Activated CD8-positive, alpha-beta memory T cell treated with anti-CD3 and anti-CD28 coated beads, Interleukin-2, amount 50 U/mL, for 4 hours (primary cell): ENCODE data around the gene GPD2.

Source experiments
- DNase-seq: peaks from one replicate; pipeline ENCODE4 v3.0.0-alpha.2; 2020

GPD2 gene

GRCh38 chr2:156437272-156437930, 1.2 kb downstream of the GPD2 start:
- DNase-seq, result no peak

DNA sequence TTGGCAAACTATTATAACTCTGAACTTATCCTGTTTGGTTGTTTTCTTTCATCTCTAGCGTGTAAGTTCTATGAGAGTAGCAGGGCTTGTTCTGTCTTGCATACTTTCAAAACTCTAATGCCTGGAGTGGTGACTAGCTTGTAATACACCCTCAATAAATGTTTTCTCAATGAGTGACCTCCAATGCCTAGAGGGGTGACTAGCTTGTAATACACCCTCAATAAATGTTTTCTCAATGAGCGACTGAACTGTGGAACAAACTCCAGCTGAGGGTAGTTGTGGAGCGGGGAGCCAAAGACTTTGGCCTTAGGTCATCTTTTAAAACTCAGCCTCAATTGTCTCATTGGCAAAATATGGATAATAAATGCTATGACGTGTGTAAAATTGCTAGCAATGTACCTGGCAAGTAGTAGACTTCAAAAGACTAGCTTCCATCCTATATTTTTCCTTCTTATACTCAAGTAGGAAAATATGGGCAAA, 1.8 kb downstream of the GPD2 start:
- no peak for DNase-seq

DNA sequence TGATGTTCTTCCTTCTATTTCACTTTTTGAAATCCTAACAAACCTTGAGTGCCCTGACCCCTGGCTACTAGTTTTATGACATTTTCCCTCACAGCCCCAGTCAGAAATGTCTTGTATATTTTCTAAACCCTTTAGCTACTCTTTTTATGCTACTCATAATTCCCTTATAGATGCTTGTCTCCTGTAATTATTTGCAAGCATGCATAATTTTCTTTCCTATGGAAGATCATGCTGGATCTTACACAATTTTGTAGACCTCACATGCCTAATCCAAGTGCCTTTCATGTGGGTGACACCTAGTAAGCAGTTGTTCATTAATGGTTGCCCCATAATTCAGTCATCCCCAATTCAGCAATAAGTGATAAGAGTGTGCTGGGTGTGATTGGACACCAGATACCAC, 6.9 kb downstream of the GPD2 start:
- no peak for DNase-seq

DNA sequence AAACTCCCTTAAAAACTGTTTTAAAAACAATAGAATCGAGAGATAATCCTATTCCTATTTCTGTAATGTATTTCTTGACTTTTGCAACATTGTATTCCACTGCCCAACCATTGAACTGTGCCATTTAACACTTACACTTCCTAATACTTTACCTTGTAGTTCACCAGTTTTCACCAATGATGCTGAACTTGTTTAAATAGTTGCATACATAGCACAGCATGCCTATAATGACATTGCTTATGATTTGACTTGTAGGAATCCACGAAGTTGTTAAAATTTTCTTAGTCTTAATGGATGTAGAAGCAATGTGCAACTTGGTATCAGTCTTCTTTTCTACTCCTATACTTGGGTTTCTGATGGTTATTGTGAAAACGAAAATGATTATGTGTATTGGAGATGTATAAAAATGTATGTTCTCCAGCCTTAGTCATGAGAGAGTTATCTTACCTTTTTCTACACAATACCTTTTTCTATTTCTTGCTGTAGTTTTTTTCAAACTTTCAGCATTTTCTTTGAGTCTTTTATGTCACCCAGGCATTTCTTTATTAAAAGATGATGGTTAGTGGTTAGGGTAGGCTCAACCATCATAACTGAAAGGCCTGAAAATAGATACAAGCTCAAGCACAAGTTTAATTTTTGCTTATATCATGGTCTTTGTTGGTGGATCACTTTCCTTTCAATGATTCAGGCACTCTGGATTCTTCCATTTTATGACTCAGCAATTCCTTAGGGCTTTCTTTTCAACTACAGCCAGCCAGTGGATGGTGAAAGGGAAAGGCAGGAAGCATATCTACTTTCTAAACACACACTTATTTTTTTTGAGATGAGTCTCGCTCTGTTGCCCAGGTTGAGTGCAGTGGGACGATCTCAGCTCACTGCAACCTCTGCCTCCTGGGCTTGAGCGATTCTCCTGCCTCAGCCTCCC, 9.4 kb downstream of the GPD2 start:
- no peak for DNase-seq

GRCh38 chr2:156447761-156448160, 11.6 kb downstream of the GPD2 start:
- DNase-seq, result no peak

GRCh38 chr2:156448766-156449165, 12.6 kb downstream of the GPD2 start:
- no peak for DNase-seq

DNA sequence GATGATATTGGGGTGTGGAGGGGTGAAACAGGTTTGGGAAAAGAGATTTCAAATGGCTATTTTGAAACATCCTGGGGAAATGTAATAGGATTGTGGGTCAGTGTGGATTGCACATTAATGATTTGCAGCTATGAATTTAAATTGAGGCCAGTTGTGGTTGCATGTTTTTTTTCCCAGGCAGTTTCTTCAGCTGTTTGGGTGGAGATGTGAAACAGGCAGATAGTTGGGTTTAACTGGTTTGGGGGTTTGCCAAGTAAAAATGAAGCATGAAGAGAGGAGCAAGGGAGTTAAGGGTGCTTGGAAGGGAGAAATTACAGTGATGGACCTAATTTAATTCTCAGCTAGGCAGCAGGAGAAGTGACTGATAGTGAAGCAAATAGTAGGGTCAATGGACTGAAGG, 16.8 kb downstream of the GPD2 start:
- no peak for DNase-seq

DNA sequence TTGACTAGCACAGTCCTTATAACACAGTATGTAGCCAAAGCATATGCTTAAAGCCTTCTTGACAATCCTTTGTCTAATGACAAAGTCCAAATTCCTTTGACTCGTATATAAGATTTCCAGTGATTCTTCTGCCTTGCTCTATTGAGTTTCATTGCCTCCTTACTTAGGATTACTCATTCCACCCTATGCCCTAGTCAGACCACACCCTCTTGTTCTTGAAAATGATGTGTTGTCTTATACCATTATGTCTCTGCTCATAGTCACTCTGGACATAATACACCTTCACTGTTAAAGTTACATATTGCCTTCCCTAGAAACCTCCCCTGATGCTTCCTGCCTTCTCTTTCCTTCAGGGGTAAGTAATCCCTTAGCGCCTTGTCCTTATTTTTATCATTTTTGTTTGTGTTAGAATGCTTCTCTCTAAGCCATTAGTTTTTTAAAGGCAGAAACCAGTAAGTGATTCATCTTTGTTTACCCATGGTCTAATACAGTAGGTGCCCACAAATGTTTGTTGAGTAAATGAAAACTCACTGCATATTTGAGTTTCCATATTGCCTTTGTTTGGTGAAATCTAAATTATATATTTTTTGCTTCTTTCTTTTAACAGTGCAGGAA, 19.3 kb downstream of the GPD2 start:
- DNase-seq, result no peak

- DNase-seq, result no peak
These were observed 20.4 kb downstream of the GPD2 start for GRCh38 chr2:156456616-156457015.

GRCh38 chr2:156457523-156458517, 21.6 kb downstream of the GPD2 start:
- DNase-seq, result no peak

DNA sequence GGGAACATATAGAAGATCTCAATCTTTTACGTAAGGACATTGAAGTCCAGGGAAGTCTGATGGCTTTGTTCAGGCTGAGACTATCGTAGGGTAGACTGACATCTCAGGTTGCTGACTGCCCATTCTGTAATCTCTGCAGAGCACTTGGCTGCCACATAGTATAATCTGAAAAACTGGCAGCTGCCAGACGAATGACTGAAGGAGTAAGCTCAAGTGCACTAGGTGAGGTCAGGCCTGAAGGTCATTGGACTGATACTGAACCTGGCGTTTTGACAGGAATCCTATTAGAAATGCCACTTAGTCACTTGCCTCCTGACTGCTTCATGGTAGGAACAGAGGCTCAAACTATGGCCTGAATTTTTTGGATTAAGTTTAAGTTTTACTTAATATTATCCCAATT, 23.5 kb downstream of the GPD2 start:
- DNase-seq, result no peak

- DNase-seq, result no peak
These were observed 27.9 kb downstream of the GPD2 start for GRCh38 chr2:156464106-156464505.

GRCh38 chr2:156465573-156465972, 29.4 kb downstream of the GPD2 start:
- DNase-seq, result no peak

GRCh38 chr2:156466739-156467405, 30.7 kb downstream of the GPD2 start:
- no peak for DNase-seq

DNA sequence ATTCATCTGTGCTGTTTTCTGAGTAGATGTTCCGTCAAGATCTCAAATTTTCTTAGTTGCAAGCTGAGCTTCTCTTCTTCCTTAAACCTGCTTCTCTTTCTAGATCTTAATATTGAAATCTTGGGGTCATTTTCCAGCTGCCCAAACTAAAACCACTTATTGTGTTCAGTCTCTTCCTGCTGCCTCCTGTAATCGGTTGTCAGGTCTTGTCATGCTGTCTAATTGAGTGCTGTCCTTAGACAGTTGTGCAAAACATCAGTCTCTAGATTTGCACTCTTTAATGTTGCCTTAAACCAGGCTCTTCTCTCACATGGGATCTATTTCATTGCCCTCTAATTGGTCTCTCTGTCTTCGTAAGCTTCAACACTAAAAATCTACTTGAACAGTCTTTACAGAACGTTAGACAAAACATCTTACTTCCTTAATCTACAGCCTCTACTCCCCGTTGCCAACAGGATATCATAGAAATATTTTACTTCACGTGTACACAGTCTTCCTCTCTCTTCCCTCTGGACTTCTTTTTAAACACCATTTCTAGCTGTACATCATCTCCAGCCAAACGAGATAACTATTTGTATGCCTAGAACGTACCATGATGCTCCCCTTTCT, 34.9 kb downstream of the GPD2 start:
- DNase-seq, result no peak

DNA sequence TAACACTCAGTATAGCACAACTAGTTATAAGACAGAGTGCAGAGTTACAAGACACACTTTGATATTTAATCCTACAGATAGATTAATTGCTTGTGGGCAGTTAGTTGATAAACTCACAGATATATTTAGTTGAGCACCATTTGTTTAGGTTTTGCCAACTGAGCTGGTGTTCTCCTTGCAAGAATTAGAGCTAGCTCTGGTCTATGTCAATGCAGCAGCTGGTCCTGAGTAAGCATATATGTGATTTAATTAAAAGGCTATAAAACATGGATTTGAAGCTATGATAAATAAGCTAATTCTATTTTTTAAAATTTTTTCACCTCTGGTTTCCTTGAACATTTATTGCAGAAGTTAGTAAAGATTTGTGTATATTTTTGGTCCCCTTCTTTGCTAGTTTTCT, 35.6 kb downstream of the GPD2 start:
- no peak for DNase-seq

DNA sequence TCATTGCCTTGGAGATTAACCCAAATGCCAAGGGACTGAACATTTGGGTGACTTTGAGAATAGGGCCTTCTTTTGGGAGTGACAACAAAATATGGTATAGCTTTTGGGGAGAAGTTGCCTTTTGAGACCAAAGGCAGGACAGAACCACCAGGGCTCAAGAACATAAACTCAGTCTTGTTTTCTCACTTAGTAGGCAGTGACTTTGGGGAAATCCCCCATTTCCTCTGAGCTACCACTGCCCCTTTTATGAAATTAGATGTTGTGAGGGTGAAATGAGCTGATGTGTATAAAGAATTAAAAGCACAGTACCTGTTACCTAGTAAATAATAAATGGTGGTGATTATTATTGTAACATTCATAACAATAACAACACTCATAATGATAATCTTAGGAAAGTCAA, 36.5 kb downstream of the GPD2 start:
- DNase-seq, result no peak

GRCh38 chr2:156473445-156473844, 37.3 kb downstream of the GPD2 start:
- DNase-seq, result no peak

DNA sequence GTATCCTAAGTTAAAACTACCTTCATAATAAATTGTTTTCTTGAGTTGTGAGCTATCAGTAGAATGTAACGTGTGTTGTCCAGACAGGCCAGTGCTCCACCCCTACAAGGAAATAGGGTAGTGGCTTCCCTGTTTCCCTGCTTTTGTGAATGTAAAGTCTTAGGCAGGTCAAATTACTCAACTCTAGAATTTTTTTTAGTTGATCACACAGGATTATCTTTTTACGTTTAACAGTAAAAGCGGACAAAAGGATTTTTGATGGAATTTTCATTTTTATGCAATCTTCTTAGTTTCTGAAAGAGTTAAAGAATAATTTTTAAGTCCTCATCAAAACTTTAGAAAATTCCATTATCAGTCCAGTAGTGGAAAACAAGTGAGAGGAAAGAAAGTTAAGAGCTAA, 38.2 kb downstream of the GPD2 start:
- no peak for DNase-seq

- DNase-seq, result no peak
These were observed 40.1 kb downstream of the GPD2 start for GRCh38 chr2:156476021-156476849.

GRCh38 chr2:156476850-156477206, 40.6 kb downstream of the GPD2 start:
- no peak for DNase-seq
